ENCODE measurements around the gene RFX4. TPM values are rescaled to one million over a fixed set of nuclear protein-coding genes. Genes with fewer than 3 reads are reported as not detected.

The RFX4 gene
- total RNA-seq, 1 donor from 2014 or later = not detected

GRCh38 chr12:106744600-106744999, 161.8 kb downstream of the RFX4 start:
- Histone ChIP-seq H3K36me3 (ENCODE audit: control insufficient read depth, insufficient read depth, low read length) (no peaks in the 10 kb centered on the region), H3K27me3 (ENCODE audit: control insufficient read depth, insufficient read depth, low read length) (no peaks in the 10 kb centered on the region), H3K4me3 (ENCODE audit: low read depth, low read length) (no peak overlapping the region)
- TF ChIP-seq CTCF (IDR thresholded peaks at IDR 0.05; ENCODE audit: insufficient read depth, low read length, poor library complexity, severe bottlenecking) = no peak
- no peak for DNase-seq (ENCODE audit: low read depth)

DNA sequence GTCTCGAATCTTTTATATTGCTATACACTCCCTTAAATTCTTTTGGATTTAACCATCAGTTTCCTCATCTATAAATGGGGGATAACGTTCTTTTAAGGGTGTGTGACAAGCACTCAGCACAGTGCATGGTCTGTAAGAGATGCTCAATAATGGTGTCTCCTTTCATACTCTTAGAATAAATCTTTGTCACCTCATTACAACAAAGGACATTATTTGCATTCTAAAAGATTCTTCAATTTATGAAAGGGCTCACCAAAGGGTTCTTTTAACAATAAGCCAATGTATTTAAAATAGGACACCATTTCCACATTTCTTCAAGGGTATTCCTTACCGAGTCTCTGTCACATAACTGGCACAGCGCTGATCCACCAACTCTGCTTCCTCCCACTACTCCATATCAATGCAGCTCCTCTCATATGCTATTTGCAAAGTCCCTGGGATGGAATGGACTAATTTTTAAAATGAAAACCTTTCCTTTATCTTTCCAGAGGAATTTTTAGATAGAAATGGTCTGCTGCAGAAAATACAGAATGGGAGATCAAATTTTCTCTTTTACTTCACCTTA, 162.5 kb downstream of the RFX4 start:
- H3K36me3 ChIP-seq (ENCODE audit: control insufficient read depth, insufficient read depth, low read length) = no peaks in the 10 kb centered on the region
- no peak for TF ChIP-seq CTCF (IDR thresholded peaks at IDR 0.05; ENCODE audit: insufficient read depth, low read length, poor library complexity, severe bottlenecking)

DNA sequence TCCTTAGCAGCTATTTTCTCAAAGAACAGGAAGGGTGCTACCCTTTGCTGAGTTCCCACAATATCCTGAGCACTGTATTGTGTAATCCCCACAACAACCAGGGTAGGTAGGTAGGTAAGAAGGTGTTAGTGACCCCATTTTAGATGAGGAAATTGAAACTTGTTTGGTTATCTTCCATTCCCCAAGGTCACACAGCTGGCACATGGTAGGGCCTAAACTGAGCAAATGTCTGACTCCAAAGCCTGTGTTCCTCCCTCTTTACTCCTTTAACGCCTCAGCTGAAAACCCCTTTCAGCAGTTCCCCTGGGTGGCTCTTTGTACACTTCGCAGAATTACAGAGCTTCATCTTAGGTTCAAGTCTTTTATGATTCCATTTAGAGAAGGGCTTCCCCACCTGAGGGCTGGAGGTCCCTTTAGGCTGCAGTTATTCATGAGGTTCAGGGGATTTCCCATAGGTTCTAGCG, 165.2 kb downstream of the RFX4 start:
- Histone ChIP-seq H3K27me3 (ENCODE audit: control insufficient read depth, insufficient read depth, low read length) (no peaks in the 10 kb centered on the region), H3K4me3 (ENCODE audit: low read depth, low read length) (no peak overlapping the region), H3K36me3 (ENCODE audit: control insufficient read depth, insufficient read depth, low read length) (no peaks in the 10 kb centered on the region)
- TF ChIP-seq CTCF (IDR thresholded peaks at IDR 0.05; ENCODE audit: insufficient read depth, low read length, poor library complexity, severe bottlenecking) = no peak
- no peak for DNase-seq (ENCODE audit: low read depth)

More for the DNA sequence above, 162.5 kb downstream of the RFX4 start:
- Histone ChIP-seq H3K27me3 (ENCODE audit: control insufficient read depth, insufficient read depth, low read length) (no peaks in the 10 kb centered on the region), H3K4me3 (ENCODE audit: low read depth, low read length) (no peak overlapping the region)
- no peak for DNase-seq (ENCODE audit: low read depth)

GRCh38 chr12:106750524-106750923, 167.7 kb downstream of the RFX4 start:
- no peak for TF ChIP-seq CTCF (IDR thresholded peaks at IDR 0.05; ENCODE audit: insufficient read depth, low read length, poor library complexity, severe bottlenecking)

DNA sequence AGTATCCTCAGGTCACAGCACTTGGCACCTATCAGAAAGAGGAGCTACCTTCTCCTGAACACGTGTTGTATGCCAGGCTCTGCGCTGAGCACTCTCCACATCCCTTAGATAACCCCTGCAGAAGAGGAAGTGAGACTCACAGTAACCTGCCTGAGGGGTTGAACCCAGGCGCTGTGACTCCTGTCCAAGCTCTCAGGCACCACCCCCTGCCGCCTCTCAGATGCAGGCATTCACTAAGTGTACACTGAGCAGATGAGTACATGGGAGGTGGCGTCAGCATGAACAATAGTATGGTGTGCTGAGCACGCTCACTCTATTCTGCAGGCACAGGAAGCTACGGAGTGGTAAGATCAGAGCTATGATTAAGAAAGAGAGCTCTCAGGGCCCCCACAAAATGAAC, 170.7 kb downstream of the RFX4 start:
- Histone ChIP-seq H3K4me3 (ENCODE audit: low read depth, low read length) (no peak overlapping the region), H3K27me3 (ENCODE audit: control insufficient read depth, insufficient read depth, low read length) (no peaks in the 10 kb centered on the region), H3K36me3 (ENCODE audit: control insufficient read depth, insufficient read depth, low read length) (no peaks in the 10 kb centered on the region)
- no peak for DNase-seq (ENCODE audit: low read depth)
- TF ChIP-seq CTCF (IDR thresholded peaks at IDR 0.05; ENCODE audit: insufficient read depth, low read length, poor library complexity, severe bottlenecking) = no peak

More at GRCh38 chr12:106750524-106750923, 167.7 kb downstream of the RFX4 start:
- no peaks in the 10 kb centered on the region for H3K27me3 ChIP-seq (ENCODE audit: control insufficient read depth, insufficient read depth, low read length)
- no peak for DNase-seq (ENCODE audit: low read depth)
- no peak overlapping the region for H3K4me3 ChIP-seq (ENCODE audit: low read depth, low read length)
- H3K36me3 ChIP-seq (ENCODE audit: control insufficient read depth, insufficient read depth, low read length) = no peaks in the 10 kb centered on the region

GRCh38 chr12:106754331-106754730, 171.5 kb downstream of the RFX4 start:
- Histone ChIP-seq H3K4me3 (ENCODE audit: low read depth, low read length) (no peak overlapping the region), H3K36me3 (ENCODE audit: control insufficient read depth, insufficient read depth, low read length) (no peaks in the 10 kb centered on the region), H3K27me3 (ENCODE audit: control insufficient read depth, insufficient read depth, low read length) (no peaks in the 10 kb centered on the region)
- TF ChIP-seq CTCF (IDR thresholded peaks at IDR 0.05; ENCODE audit: insufficient read depth, low read length, poor library complexity, severe bottlenecking) = no peak
- no peak for DNase-seq (ENCODE audit: low read depth)

Measured in kidney epithelial cell (primary cell).